Hindlimb muscle (tissue), 1 donor: Measurements from ENCODE around the gene BRD4. TPM values are rescaled to one million over a fixed set of nuclear protein-coding genes. Genes with fewer than 3 reads are reported as not detected.
"Not testable (repeated sequence)": the region's sequence is repeated elsewhere in the genome, so short reads cannot be mapped to it uniquely, and the experiment has no call there.

ENCODE experiments used
- DNase-seq: peaks from one replicate; pipeline ENCODE4 v3.0.0-alpha.2; 2013
- polyA plus RNA-seq: library from polyadenylated mRNA; unstranded; fragments of 120-200 nt; gene quantifications from one replicate; pipeline ENCODE4 v1.2.1, GENCODE V29; 2013; ENCODE audit not compliant: insufficient read length

BRD4 gene
- polyA plus RNA-seq, 1 donor = 47.5 TPM

GRCh38 chr19:15358918-15359317 lies 26.6 kb upstream of the BRD4 start:
- DNase-seq = no peak

GRCh38 chr19:15357906-15358305 lies 25.6 kb upstream of the BRD4 start:
- DNase-seq = no peak

DNA sequence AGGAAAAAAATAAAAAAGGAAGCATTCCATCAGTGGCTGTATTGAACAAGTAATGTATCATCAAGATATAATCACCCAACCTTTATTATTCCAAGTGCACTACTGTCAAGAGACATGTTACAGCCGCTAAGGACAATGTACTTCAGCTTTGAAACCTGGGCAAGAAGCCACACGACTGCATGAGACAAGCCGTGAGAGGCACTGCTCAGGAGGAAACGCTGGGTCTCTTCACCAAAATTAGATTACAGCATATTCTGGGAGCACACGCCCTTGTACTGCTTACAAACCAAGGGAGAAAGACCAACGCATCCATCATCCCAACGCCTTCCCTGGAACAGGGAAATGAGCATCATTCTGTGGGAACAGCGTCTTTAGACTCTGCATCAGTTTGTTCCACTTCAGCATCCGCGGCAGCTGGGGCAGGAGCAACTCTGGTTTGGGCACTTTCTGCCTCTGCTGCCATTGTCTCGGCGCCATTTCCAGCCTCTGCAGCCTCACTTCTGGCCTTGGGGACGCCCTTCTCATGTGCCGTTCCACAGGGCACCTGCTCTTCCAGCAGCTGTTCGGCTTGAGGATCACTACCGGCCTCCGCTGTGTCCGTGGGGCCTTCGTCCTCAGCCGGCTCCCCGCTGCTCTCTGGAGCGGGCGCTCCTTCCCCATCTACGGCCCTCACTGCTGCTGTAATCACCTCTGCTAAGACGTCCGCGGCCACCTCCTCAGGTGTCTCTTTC lies 22.4 kb upstream of the BRD4 start:
- DNase-seq = no peak

- no peak for DNase-seq
Measured at GRCh38 chr19:15353908-15354307, 21.6 kb upstream of the BRD4 start.

DNA sequence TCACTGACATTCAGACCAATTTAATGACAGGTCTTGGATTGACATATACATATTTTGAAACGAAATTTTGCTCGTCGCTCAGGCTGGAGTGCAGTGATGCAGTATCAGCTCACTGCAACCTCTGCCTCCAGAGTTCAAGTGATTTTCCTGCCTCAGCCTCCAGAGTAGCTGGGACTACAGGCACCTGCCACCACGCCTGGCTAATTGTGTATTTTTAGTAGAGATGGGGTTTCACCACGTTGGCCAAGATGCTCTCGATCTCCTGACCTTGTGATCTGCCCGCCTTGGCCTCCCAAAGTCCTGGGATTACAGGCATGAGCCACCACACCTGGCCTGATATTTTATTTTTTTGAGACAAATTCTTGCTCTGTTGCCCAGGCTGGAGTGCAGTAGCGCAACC lies 20.2 kb upstream of the BRD4 start:
- DNase-seq = not testable (repeated sequence)

DNA sequence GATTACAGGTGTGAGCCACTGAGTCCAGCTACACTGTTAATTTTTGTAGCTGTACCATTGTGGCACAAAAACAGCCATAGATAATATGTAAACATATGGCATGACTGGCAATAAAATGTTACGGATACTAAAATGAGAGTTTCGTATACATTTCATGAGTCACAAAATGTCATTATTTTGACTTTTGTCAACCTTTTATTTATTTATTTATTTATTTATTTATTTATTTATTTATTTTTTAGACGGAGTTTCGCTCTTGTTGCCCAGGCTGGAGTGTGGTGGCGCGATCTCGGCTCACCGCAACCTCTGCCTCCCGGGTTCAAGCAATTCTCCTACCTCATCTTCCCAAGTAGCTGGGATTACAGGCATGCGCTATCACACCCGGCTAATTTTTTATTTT lies 9.0 kb upstream of the BRD4 start:
- not testable (repeated sequence) for DNase-seq

DNA sequence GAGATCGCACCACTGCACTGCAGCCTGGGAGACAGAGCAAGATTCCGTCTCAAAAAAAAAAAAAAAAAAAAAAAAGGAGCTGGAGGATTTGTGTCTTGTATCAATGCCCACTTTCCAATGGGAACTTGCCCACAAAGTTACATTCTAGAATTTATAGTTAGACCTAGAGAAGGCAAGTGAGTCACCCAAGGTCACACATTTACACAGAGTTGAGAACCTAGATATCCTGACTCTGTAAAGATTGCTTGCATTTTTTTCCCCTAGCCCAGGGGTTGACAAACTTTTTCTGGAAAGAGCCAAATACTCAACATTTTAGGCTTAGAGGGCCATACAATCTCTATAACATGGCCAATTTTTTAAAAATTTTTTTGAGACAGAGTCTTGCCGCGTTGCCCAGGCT lies 7.7 kb upstream of the BRD4 start:
- DNase-seq = no peak

GRCh38 chr19:15337202-15337601 lies 4.9 kb upstream of the BRD4 start:
- DNase-seq = no peak

- DNase-seq = not testable (repeated sequence)
Measured at GRCh38 chr19:15335992-15336391, 3.7 kb upstream of the BRD4 start.

- DNase-seq = peak; percentile 58
Measured at GRCh38 chr19:15331419-15332310, 674 bp downstream of the BRD4 start.

DNA sequence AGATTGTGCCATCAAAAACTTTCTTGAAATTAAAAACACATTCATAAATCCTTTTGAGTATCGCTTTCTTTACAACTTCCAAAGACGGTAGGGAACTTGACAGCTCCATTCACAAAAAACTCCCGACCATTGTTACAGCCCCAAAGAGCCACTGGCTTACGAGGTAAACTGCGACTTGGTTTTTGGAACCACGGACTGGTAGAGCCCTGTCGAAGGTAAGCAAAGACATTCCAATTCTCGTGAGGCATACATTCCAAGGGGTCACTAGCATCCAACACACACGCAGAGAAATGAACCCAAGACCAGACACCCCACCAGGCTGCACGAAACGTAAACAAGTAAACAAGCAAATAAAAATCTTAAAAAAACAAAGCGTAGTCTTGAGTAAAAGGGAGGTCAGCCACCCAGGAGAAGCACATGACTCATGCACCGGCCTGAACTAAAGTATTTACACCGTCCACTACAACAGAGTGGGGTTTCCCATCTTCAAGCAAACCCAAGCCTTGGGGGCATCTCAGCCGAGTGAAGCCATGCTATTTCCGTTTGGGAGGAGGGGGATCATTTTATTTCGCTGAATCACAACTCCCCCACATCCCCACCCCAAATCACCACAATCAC lies 1.4 kb downstream of the BRD4 start:
- DNase-seq = peak; percentile 36

DNA sequence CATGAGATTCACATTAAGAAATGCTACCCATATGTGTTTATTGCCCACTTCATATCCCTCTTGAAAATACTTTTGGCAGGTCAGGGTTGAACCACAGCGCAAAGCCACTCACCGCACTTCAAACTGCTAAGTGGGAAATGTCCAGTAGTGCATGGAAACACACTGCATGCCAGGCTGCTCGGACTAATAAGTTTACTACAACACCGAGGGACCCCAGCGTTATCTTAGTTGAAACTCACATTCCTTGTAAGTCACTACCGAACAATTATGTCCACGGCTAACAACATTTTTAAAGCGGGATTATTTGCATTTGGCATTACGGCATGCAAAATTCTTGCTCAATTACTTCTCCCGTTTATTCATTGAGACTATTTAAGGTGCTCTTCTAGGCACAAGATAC lies 4.0 kb downstream of the BRD4 start:
- DNase-seq = no peak

DNA sequence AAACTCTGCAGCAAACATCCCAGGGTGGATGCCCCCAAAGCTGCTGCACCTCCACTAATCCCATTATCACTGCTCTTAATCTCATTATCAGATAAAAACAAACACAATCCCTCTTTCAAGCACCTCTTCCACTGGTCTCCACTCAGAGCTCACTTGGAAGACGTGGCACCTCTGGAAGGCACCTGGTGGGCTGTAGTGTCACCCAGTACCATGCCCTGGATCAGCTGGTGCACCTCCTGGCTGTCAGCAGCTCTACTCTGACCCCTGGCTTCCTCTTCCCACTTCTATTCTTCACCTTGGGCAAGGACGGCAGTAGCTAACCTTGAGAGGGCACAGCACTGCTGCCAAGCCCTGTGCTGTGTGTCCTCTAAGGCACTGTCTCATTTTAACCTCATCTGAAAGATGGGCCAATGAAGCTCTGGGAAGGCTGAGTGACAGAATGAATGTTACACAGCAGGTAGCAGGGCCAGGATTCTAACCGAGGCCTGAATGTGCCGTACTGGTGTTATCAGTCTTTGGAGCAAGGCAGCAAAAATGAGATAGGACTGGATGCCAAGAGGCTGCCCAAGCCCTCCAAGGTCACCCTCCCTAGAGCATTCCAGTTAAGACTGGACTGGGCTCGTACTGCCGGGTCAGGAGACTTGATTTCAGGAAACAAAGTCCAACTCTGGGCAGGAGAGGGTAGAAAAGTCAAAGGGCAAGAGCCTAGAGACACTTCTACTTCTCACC lies 7.4 kb downstream of the BRD4 start:
- DNase-seq = no peak

- DNase-seq = no peak
Measured at GRCh38 chr19:15323496-15324235, 8.7 kb downstream of the BRD4 start.

DNA sequence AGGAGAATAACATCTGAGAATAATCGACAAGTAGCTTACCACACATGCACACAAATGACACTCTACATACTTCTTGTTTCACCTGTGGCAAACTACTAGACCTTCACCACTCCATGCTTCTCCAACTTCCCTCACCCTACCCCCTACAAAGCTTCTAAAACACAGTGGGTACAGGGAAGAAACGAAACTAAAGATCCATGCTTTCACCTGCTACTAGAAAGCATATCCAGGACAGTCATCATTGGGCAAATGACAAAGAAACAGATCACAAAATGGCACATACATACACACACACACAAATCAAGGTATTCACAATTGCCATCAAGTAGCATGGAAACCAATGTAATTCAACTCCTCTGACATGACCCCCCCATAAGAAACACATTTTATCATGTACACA lies 10.6 kb downstream of the BRD4 start:
- no peak for DNase-seq

DNA sequence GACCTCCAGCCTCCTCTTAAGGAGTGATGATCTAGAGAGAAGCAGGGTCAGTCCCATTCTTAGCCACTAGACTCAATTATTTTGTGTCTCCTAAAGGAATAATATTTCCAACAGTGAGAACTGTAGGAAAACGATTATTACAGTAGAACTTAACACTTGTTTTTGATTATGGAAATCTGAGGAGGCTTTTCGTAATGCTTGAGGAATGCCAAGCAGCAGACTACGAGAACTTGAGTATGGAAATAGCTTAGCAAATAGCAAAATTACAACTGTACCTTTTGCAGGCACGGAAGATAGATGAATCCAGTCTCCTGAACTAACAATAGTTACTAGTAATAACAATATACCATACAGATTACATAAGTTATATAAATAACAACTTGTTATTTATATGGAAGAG lies 12.2 kb downstream of the BRD4 start:
- no peak for DNase-seq

DNA sequence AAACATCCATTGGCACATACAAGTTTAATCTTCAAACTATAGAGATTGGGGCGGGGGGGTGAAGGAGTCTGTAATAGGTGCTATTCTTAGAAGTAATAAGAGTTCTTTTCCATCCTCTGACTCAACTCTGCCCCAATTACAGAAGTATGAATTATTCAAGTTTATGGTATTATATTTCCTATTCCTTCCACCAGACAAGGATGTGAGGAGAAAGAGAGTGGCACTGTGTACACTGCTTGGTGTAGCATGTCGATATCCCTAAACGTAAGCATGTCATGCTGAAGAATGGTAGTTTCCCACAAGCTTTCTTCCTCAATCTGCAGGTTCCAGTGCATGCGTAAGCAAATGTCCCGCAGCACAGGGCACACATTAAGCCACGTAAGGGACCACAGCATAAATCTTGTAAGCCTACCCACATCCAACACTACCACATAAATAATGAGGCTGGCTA lies 14.1 kb downstream of the BRD4 start:
- no peak for DNase-seq

GRCh38 chr19:15317392-15318071 lies 14.8 kb downstream of the BRD4 start:
- DNase-seq = no peak

DNA sequence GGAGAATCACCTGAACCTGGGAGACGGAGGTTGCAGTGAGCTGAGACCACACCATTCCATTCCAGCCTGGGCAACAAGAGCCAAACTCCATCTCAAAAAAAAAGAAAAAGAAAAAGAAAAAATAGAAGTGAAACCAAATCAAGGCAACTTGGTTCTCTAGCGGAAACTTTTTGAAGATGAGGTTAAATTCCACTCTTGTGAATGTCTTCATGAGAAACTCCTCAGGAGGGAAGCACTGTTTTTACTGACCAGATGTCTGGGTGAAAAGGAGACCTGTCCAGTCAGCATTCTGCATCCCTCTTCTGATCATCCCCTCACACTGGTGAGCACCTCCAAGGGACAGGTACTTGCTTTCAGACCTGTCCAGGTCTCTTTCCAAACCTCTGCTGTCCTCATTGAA lies 15.8 kb downstream of the BRD4 start:
- DNase-seq = no peak

DNA sequence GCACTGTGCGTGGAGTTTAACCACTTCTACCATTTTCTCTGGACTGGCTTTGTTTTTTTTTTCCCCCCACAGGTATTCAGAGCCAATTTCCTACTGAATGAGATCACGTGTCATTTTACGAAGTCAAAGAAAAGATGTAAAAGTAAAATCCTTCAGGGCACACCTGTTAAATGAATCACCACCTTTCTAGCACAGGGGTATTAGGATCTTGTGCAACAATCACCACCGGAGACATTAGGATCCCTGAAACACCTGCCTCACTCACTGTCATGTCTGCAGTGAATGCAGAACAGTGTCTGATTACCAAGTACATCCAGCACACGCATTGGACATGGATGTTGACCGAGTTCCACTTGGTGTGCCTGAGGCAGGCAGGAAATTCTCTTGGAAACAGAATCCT lies 17.2 kb downstream of the BRD4 start:
- DNase-seq = no peak

DNA sequence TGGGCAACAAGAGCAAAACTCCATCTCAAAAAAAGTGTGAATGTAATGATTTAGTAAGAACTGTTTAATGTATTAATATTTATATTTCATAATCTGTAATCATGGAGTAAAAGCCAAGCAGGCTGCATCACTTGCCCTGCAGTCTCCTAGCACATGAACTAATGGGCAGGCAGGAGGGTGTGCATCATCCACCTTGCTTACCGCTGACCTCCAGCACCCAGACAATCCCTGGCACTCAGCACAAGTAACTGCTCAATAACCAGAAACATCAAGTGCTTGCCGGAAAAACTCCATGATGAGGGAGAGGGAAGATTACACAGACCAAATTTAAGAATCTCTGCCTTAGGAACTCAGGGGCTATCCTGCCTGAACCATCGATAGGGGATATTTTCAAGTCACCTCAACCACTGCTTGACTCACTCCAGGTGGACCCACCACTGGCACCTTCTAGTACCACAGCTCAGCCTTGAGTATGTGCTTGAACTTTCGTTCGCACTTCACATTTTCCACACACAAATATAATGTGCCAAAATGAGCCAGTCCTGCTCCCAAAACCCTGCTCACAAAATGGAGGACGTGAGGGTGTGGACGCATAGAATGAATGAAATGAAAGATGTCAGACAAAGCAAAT lies 18.6 kb downstream of the BRD4 start:
- DNase-seq = no peak
